ENCODE data around the gene BCR. TPM values are rescaled to one million over a fixed set of nuclear protein-coding genes. Genes with fewer than 3 reads are reported as not detected.

The BCR gene
- polyA plus RNA-seq, 6 donors from 2014 or later, result 2.6 to 12.1 (median 4.0) TPM; not detected in 1

GRCh38 chr22:23246982-23247766, 66.9 kb downstream of the BCR start:
- no peak for DNase-seq
- peak overlapping the region in 3 of 6 donors; percentile 64 to 88 (median 70) for H3K27ac Mint-ChIP-seq
- no peaks in the 10 kb centered on the region for H3K27me3 Mint-ChIP-seq
- no peak overlapping the region for H3K4me3 Mint-ChIP-seq
- H3K9me3 Mint-ChIP-seq, result no peaks in the 10 kb centered on the region
- H3K4me1 Mint-ChIP-seq, result peaks cover 42 to 73% (median 57%) of the 10 kb centered on the region in 3 donors
- no peaks in the 10 kb centered on the region for H3K36me3 Mint-ChIP-seq
- ATAC-seq (ENCODE audit: low read depth in 2 of 2), result no peak

DNA sequence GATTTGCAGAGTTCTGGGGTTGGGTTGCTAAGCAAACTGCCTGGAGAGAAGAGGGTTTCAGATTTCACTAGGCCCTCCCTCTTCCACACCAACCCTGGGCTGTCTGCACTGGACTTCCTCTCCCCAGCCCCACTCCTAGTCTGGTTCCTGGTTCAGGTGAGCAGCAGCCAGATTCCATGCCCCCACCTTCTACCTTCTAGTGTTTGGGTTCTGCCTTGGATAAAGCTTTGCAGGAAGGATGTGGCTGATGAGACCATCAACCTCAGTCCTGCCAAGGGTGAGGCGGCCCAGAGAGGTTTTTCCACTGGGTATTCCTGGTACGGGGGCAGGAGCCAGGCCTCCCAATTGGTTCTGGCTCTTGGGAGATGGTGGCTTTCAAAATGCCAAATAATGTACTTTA, 68.3 kb downstream of the BCR start:
- Mint-ChIP-seq H3K4me3 (peak overlapping the region in 2 of 8 donors; percentile 20 to 45), H3K36me3 (peaks cover 0 to under 1% of the 10 kb centered on the region in 2 donors), H3K27me3 (no peaks in the 10 kb centered on the region)

GRCh38 chr22:23250056-23250784, 69.9 kb downstream of the BCR start:
- no peak for ATAC-seq (ENCODE audit: low read depth in 2 of 2)
- Mint-ChIP-seq H3K36me3 (peaks cover 7% of the 10 kb centered on the region in 2 donors), H3K27me3 (no peaks in the 10 kb centered on the region), H3K27ac (peak overlapping the region in 5 of 6 donors; percentile 26 to 78 (median 57)), H3K9me3 (no peaks in the 10 kb centered on the region), H3K4me3 (no peak overlapping the region), H3K4me1 (peaks cover 22 to 54% (median 37%) of the 10 kb centered on the region in 3 donors)
- no peak for DNase-seq

More for the DNA sequence above, 68.3 kb downstream of the BCR start:
- no peak for DNase-seq
- H3K4me1 Mint-ChIP-seq, result peaks cover 31 to 65% (median 43%) of the 10 kb centered on the region in 3 donors
- H3K27ac Mint-ChIP-seq, result peak overlapping the region in 2 of 6 donors; percentile 72 to 80
- no peak for ATAC-seq (ENCODE audit: low read depth in 2 of 2)
- H3K9me3 Mint-ChIP-seq, result no peaks in the 10 kb centered on the region

GRCh38 chr22:23250785-23251363, 70.6 kb downstream of the BCR start:
- peaks cover 26 to 50% (median 42%) of the 10 kb centered on the region in 3 donors for H3K4me1 Mint-ChIP-seq
- H3K27ac Mint-ChIP-seq, result peak overlapping the region in 3 of 6 donors; percentile 26 to 78 (median 48)

GRCh38 chr22:23251445-23252093, 71.3 kb downstream of the BCR start:
- peaks cover 26 to 47% (median 43%) of the 10 kb centered on the region in 3 donors for H3K4me1 Mint-ChIP-seq
- H3K27ac Mint-ChIP-seq, result no peak overlapping the region

More at GRCh38 chr22:23250785-23251363, 70.6 kb downstream of the BCR start:
- ATAC-seq (ENCODE audit: low read depth in 2 of 2), result no peak
- H3K36me3 Mint-ChIP-seq, result peaks cover 7% of the 10 kb centered on the region in 2 donors
- no peak overlapping the region for H3K4me3 Mint-ChIP-seq
- no peak for DNase-seq
- H3K27me3 Mint-ChIP-seq, result no peaks in the 10 kb centered on the region
- no peaks in the 10 kb centered on the region for H3K9me3 Mint-ChIP-seq

GRCh38 chr22:23253475-23254055, 73.3 kb downstream of the BCR start:
- Mint-ChIP-seq H3K27ac (no peak overlapping the region), H3K4me1 (peaks cover 12 to 34% (median 33%) of the 10 kb centered on the region in 3 donors), H3K4me3 (no peak overlapping the region)

More at GRCh38 chr22:23251445-23252093, 71.3 kb downstream of the BCR start:
- no peaks in the 10 kb centered on the region for H3K27me3 Mint-ChIP-seq
- no peaks in the 10 kb centered on the region for H3K9me3 Mint-ChIP-seq
- H3K4me3 Mint-ChIP-seq, result no peak overlapping the region
- H3K36me3 Mint-ChIP-seq, result peaks cover 7% of the 10 kb centered on the region in 2 donors
- ATAC-seq (ENCODE audit: low read depth in 2 of 2) (no peak), DNase-seq (no peak)

DNA sequence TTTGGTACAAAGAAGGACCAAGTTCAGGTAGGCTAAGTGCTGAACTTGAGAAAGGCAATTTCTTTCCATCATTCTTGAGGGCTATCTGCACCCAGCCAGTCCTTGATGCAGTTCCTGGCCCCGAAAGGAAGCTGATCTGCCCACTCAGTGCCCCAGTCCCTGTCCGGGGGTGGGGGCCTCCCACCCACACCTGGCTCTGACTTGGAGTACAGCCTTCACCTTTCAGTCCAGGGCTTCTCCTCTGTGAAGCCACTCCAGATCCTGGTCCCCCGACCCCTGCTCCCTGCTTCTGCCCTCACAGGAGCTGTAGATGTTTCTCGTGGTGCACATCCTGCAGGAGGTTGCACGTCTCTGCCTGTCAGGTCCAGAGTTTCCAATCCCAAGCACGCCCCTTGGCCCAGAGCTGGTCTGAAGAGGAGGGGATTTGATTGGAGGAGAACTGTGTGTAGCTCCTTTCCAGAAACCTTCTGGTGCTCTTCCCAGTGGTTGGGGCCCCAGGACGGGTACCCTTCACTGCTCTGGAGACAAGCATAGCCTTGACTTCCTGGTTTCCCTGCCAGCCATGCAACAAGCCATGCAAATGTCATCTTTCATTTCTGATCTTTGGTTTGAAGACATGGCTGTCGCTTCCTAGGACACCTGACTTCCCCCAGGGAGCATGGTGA, 75.3 kb downstream of the BCR start:
- Mint-ChIP-seq H3K36me3 (peaks cover 7% of the 10 kb centered on the region in 2 donors), H3K27me3 (no peaks in the 10 kb centered on the region), H3K4me3 (no peak overlapping the region), H3K9me3 (no peaks in the 10 kb centered on the region), H3K27ac (peak overlapping the region in 3 of 6 donors; percentile 39 to 86 (median 56)), H3K4me1 (peaks cover 3 to 19% (median 13%) of the 10 kb centered on the region in 3 donors)
- ATAC-seq (ENCODE audit: low read depth in 2 of 2), result no peak
- DNase-seq, result no peak

More at GRCh38 chr22:23253475-23254055, 73.3 kb downstream of the BCR start:
- DNase-seq, result no peak
- Mint-ChIP-seq H3K27me3 (no peaks in the 10 kb centered on the region), H3K9me3 (no peaks in the 10 kb centered on the region), H3K36me3 (peaks cover 7% of the 10 kb centered on the region in 2 donors)
- ATAC-seq (ENCODE audit: low read depth in 2 of 2), result no peak

DNA sequence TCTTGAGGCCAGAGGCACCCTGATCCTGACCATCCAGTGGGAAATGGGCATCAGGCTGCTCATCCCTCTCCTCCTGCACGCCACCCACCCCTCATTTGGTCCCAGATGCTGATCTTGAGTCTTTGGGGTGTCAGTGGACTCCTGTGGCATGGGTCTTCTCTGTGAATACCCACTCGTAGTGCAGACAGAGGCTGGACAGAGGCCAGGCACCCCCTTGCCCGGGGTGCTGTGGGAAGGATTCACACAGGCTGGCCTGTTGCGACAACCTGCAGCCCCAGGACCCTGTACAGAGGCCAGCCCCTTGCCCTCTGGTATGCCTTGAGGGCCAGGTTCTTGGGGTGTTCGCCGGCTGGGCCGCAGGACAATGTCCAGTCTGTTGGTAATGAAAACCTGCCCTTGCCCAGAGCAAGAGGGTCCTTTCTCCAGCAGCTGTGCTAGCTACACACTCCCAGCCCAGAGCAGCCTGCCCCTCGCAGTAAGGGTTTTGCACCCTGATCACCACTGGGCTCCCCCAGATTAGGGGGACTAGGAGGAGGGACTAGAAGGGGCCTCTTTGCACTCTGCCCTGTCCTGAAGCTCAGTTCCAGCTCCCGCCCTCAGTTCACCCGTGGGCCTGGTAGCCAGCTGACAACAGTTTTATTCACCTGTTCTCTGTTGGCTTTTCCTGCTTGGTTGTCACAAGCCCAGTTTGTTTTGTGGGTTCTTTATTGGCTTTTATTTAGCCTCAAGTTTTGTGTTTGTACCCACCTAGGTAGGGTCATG, 76.0 kb downstream of the BCR start:
- Mint-ChIP-seq H3K27me3 (no peaks in the 10 kb centered on the region), H3K36me3 (peaks cover 7% of the 10 kb centered on the region in 2 donors), H3K4me1 (peaks cover 3 to 17% (median 13%) of the 10 kb centered on the region in 3 donors), H3K9me3 (no peaks in the 10 kb centered on the region), H3K27ac (peak overlapping the region in 1 of 6 donors; percentile 39), H3K4me3 (peak overlapping the region in 1 of 8 donors; percentile 1)
- ATAC-seq (ENCODE audit: low read depth in 2 of 2), result no peak
- DNase-seq, result no peak

DNA sequence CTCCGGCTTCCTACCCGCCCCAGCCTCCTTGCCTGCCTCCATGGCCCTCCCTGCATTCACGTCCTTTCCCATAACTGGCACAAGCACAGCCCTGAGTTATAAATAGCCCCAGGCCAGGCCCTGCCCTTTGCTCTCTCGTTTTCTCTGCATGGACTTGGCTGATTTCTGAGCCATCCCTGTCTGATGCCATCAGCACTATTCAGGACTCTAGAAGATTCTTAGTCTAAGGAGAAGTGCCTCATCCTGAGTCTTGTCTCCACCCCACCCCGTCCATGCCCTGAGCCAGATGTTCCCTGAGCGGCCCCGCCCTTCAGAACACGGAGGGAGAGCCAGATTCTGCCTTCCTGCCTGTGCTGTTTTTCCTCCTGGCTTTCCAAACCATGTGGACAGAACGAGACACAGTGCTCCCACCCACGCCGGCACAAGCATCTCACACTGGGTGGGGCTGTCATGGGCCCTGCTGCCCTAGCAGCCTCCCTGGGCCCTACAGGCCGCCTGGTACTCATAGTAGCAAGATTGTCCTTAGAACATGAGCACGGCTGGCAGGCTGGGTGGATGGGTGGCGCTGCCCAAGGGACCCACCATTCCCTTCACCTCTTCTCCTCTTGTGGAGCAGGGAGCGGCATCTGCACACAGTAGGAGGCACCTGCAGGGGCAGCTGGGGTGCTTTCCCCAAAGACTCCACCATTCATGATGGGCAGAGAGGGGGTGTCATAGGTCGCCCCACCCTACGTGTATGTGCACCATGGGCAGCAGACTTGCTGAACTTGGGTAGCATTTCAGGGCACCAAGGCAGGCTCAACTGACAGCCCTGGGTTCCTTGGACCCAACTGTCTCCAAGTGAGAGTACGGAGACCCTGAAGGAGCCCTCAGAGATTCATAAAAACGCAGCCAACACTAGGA, 76.9 kb downstream of the BCR start:
- H3K27ac Mint-ChIP-seq, result peak overlapping the region in 2 of 6 donors; percentile 62 to 66
- H3K9me3 Mint-ChIP-seq, result no peaks in the 10 kb centered on the region
- H3K27me3 Mint-ChIP-seq, result no peaks in the 10 kb centered on the region
- H3K4me1 Mint-ChIP-seq, result peaks cover 3 to 17% (median 7%) of the 10 kb centered on the region in 3 donors
- DNase-seq (no peak), ATAC-seq (ENCODE audit: low read depth in 2 of 2) (no peak)
- peaks cover 7% of the 10 kb centered on the region in 2 donors for H3K36me3 Mint-ChIP-seq
- H3K4me3 Mint-ChIP-seq, result peak overlapping the region in 2 of 8 donors; percentile 1 to 48

DNA sequence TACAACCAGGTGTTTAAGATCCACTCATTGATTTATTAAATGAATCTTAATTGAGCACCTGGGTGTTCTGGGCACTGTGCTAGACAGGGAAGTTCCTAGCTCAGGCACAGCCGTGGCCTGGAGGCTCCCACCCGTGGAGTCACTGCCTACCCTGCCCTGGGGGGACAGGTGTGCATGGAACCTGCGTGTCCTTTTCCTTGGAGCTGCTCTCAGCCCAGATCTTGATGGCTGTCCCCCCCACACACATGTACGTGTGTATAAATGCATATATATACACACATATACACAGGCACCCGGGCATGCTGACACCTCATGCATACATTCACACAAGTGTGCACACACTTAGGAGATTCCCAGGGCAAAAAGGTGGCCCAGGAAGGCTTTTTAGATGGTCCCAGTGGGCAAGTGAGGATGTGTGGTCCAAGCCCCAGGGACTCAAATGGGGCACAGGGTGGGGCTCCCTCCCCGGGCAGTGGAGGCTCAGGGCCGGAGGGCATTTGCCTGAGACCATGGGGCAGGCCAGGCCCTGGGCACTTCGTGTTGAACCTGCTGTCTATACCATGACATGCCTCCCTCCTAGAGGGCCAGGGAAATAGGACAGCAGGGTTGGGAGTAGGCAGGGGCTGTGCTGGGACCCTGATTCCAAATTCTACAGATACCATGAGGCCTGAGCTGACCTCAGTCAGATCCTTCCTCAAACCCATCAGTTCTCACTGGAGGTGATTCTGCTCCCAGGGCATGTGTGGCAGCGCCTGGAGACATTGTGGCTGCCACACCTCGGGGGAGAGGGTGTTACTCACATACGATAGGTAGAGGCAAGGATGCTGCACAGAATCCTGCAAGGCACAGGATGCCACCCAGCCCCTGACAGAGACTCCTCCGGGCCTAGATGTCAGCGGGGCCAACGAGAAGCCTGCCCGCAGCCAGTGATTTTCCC, 77.8 kb downstream of the BCR start:
- ATAC-seq (ENCODE audit: low read depth in 2 of 2), result no peak

More for the DNA sequence above, 77.8 kb downstream of the BCR start:
- peaks cover 4 to 17% (median 7%) of the 10 kb centered on the region in 3 donors for H3K4me1 Mint-ChIP-seq
- H3K27me3 Mint-ChIP-seq, result no peaks in the 10 kb centered on the region
- H3K9me3 Mint-ChIP-seq, result no peaks in the 10 kb centered on the region
- DNase-seq, result no peak
- H3K36me3 Mint-ChIP-seq, result peaks cover 7% of the 10 kb centered on the region in 2 donors
- H3K4me3 Mint-ChIP-seq, result no peak overlapping the region
- no peak overlapping the region for H3K27ac Mint-ChIP-seq
